HepG2 (cell line): ENCODE measurements around the gene RNFT2. TPM values are rescaled to one million over a fixed set of nuclear protein-coding genes. Genes with fewer than 3 reads are reported as not detected.
A peak's percentile ranks its signal among the peaks of the same experiment; 100 is the strongest.

ENCODE experiments used
- ATAC-seq: fragments of 200-7000 bp; cut with Tn5 transposase; 3 replicates; pipeline ENCODE4 v1.9.1; 2020; ENCODE audit warnings: mild to moderate bottlenecking, moderate library complexity
- BruUV-seq: library from RNA; stranded (reverse); fragments of 400-500 nt; replicated peaks from 2 replicates; lab custom pipeline; 2021; lab: Mats Ljungman, UMichigan
- CTCF ChIA-PET: fragments of 300-600 bp; formaldehyde crosslinking; extraction: SDS; loops from one replicate; lab custom pipeline; 2021; ENCODE audit warnings: low total read pairs, inconsistent platforms, low intra/inter-chr PET ratio; lab: Yijun Ruan, JAX
- POLR2A ChIA-PET: fragments of 350-600 bp; sonication (Branson Sonifier 250); formaldehyde crosslinking; loops from one replicate; lab custom pipeline; 2020; ENCODE audit warnings: antibody characterized with exemption, inconsistent platforms; lab: Yijun Ruan, JAX
- DNase-seq: peaks from one replicate; pipeline ENCODE4 v3.0.0-alpha.2; 2015; ENCODE audit warnings: low spot score
- FAIRE-seq: peaks from 3 replicates; lab custom pipeline; 2011; peaks lifted over from hg19 to GRCh38; lab: Jason Lieb, UNC
- H2AFZ ChIP-seq: one replicate; pipeline ENCODE4 v1.6.1; 2011; ENCODE audit warnings: low read length, inconsistent platforms
- H3K27ac ChIP-seq: fragments of 300-600 bp; 3 replicates; pipeline ENCODE4 v1.8.0; 2011; ENCODE audit warnings: mixed run types, mild to moderate bottlenecking, mixed read lengths, low read length, inconsistent platforms; ENCODE audit not compliant: insufficient read depth; ENCODE audit errors: extremely low read length
- H3K27me3 ChIP-seq, 2 experiments: fragments of 200-600 bp in 1 of 2; 2 replicates in 1 of 2; 3 replicates in 1 of 2; pipeline versions ENCODE4 v1.6.0 to v1.8.0; 2011; ENCODE audit warnings: low read length in 2 of 2, mild to moderate bottlenecking in 2 of 2, moderate library complexity in 2 of 2, inconsistent platforms in 1 of 2; ENCODE audit not compliant: insufficient read depth in 2 of 2, control insufficient read depth in 1 of 2
- H3K36me3 ChIP-seq, 2 experiments: fragments of 200-600 bp in 1 of 2; replicated peaks in 1 of 2; 2 replicates in 1 of 2; 3 replicates in 1 of 2; pipeline versions ENCODE4 v1.5.1 to v1.8.0; 2011; ENCODE audit warnings: low read length in 2 of 2, inconsistent platforms in 1 of 2; ENCODE audit not compliant: insufficient read depth in 2 of 2, control insufficient read depth in 1 of 2
- H3K4me1 ChIP-seq: 2 replicates; pipeline ENCODE4 v1.5.1; 2012; ENCODE audit warnings: low read length, inconsistent platforms; ENCODE audit not compliant: insufficient read depth
- H3K4me2 ChIP-seq: 2 replicates; pipeline ENCODE4 v1.6.0; 2011; ENCODE audit warnings: low read depth, low read length, inconsistent platforms
- H3K4me3 ChIP-seq, 3 experiments: fragments of 200-600 bp in 1 of 3; sonication (generic), shearing (Covaris generic) in 1 of 3; replicated peaks in 1 of 3; 2 replicates each; pipeline ENCODE4 v1.5.1; 2011 to 2016; ENCODE audit warnings: low read length in 3 of 3, inconsistent platforms in 2 of 3, low read depth in 2 of 3, mild to moderate bottlenecking in 2 of 3, control low read depth in 1 of 3, mixed read lengths in 1 of 3; ENCODE audit not compliant: insufficient read depth in 1 of 3
- H3K79me2 ChIP-seq: one replicate; pipeline ENCODE4 v1.6.1; 2011; ENCODE audit warnings: low read length, inconsistent platforms; ENCODE audit not compliant: insufficient read depth
- H3K9ac ChIP-seq: 2 replicates; pipeline ENCODE4 v1.6.0; 2011; ENCODE audit warnings: mild to moderate bottlenecking, low read depth, low read length, inconsistent platforms; ENCODE audit not compliant: insufficient read depth
- H3K9me3 ChIP-seq: 2 replicates; pipeline ENCODE4 v1.5.1; 2012; ENCODE audit warnings: mild to moderate bottlenecking, low read length
- H4K20me1 ChIP-seq: 2 replicates; pipeline ENCODE4 v1.6.0; 2011; ENCODE audit warnings: inconsistent platforms, mild to moderate bottlenecking, low read length, moderate library complexity; ENCODE audit not compliant: insufficient read depth
- HNRNPK ChIP-seq: fragments of 200-400 bp; formaldehyde crosslinking; IDR thresholded peaks from 2 replicates; pipeline ENCODE4 v1.6.1; 2018; ENCODE audit warnings: low read length, low read depth, moderate library complexity, mild to moderate bottlenecking; ENCODE audit not compliant: poor library complexity, severe bottlenecking
- KDM6A ChIP-seq: IDR thresholded peaks from 2 replicates; pipeline ENCODE4 v1.6.1; 2016; ENCODE audit warnings: low read depth
- PRPF4 ChIP-seq: fragments of 200-400 bp; formaldehyde crosslinking; IDR thresholded peaks from 2 replicates; pipeline ENCODE4 v1.6.1; 2016; ENCODE audit warnings: low read length, low read depth; ENCODE audit not compliant: poor library complexity, severe bottlenecking
- RARG ChIP-seq: sonication (generic); formaldehyde crosslinking; IDR thresholded peaks from 2 replicates; pipeline ENCODE4 v1.4.0; 2020; ENCODE audit warnings: low read depth, mild to moderate bottlenecking, missing genetic modification reagents
- RBM22 ChIP-seq: fragments of 200-400 bp; formaldehyde crosslinking; optimal IDR thresholded peaks from 2 replicates; pipeline ENCODE3; 2017; ENCODE audit warnings: mild to moderate bottlenecking, low read length, moderate library complexity
- RXRB ChIP-seq: IDR thresholded peaks from 2 replicates; pipeline ENCODE4 v1.6.1; 2016; ENCODE audit warnings: borderline replicate concordance, missing genetic modification reagents, missing compliant biosample characterization
- SSRP1 ChIP-seq: IDR thresholded peaks from 2 replicates; pipeline ENCODE4 v1.6.1; 2016; ENCODE audit warnings: control low read depth
- ZNF7 ChIP-seq: IDR thresholded peaks from 2 replicates; pipeline ENCODE4 v1.6.1; 2016; ENCODE audit warnings: missing biosample characterization, missing genetic modification reagents
- WGBS: methylation state at CpG from one replicate; pipeline ENCODE4 v1.1.6; 2017; ENCODE audit warnings: low lambda C conversion rate; 5-methylcytosine and 5-hydroxymethylcytosine counted together
- in situ Hi-C: cut with HindIII; loops from 2 replicates; pipeline ENCODE4 v1.10.0; 2017; ENCODE audit warnings: low pct_unique_long_range_greater_than_20kb; ENCODE audit not compliant: extremely low pct_ligation_motif_present
- intact Hi-C: fragments of 100-400 bp; cut with micrococcal nuclease; formaldehyde crosslinking; loops from one replicate; pipeline ENCODE4 v1.10.0; 2022; ENCODE audit not compliant: unreplicated experiment
- polyA plus RNA-seq, 8 experiments: library from polyadenylated mRNA; depleted of rRNA in 3 of 8; stranded (reverse) in 7 of 8; unstranded in 1 of 8; fragments of >200 nt; fragmentation: Illumina TruSeq in 4 of 8; extraction: Trizol in 4 of 8; gene quantifications; 2 replicates each; pipeline versions ENCODE4 v1.2.1 to v1.2.3, GENCODE V29; 2011 to 2016; ENCODE audit warnings: low read depth in 4 of 8, missing spikeins in 1 of 8, mixed read lengths in 1 of 8; ENCODE audit not compliant: insufficient read depth in 1 of 8
- total RNA-seq, 5 experiments: library from RNA; depleted of rRNA; stranded (reverse); fragments of >200 nt; fragmentation: Illumina TruSeq; extraction: Trizol; gene quantifications; 2 replicates each; pipeline ENCODE4 v1.2.3, GENCODE V29; 2016; ENCODE audit warnings: low read depth in 1 of 5
- TF ChIP-seq, protein P1 (sequence below): sonication (generic); formaldehyde crosslinking; IDR thresholded peaks from 2 replicates; pipeline ENCODE4 v1.4.0; 2020; ENCODE audit warnings: mild to moderate bottlenecking, missing genetic modification reagents, borderline replicate concordance
- TF ChIP-seq, protein P2 (sequence below): sonication (generic); formaldehyde crosslinking; IDR thresholded peaks from 2 replicates; pipeline ENCODE4 v1.9.0; 2021; ENCODE audit warnings: missing genetic modification reagents, borderline replicate concordance
- TF ChIP-seq, protein P3 (sequence below): sonication (generic); formaldehyde crosslinking; IDR thresholded peaks from 2 replicates; pipeline ENCODE4 v1.5.0; 2020; ENCODE audit warnings: missing genetic modification reagents, mild to moderate bottlenecking, borderline replicate concordance

The RNFT2 gene
- total and polyA plus RNA-seq, 2 of the 13 experiments (the other 11 are each of a cell fraction or from before 2014, with no cell fraction given), result 3.3 to 8.3 TPM

DNA sequence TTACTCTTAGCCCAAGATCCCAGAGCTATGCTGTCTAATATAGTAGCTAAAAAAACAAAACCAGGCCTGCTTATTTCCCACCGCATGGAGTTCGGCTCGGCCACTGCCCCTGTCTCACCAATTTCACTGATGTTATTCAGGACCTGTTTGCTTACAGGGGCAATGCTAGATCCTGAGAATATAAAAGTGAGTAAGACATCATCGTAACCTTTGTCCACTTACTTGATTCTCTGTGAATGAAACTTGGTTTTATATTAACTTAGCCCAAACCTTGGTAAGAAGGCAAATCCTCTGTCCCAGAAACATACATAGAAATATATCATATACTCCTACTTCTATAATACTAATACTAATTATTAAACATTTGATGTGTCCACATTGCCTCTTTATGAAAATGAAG, 56.6 kb downstream of the RNFT2 start:
- intact Hi-C loops, result no loop called here
- no peaks in the 10 kb centered on the region for H3K79me2 ChIP-seq
- no peak for FAIRE-seq
- no peak overlapping the region for H3K4me3 ChIP-seq
- ATAC-seq, result no peak
- in situ Hi-C loops, result no loop called here
- CTCF ChIA-PET, result no interaction called here
- H3K27ac ChIP-seq, result no peak overlapping the region
- no peak for TF ChIP-seq RARG (CRISPR knock-in tag)
- no peak for TF ChIP-seq PRPF4
- TF ChIP-seq RBM22, result no peak
- TF ChIP-seq, protein P1, sequence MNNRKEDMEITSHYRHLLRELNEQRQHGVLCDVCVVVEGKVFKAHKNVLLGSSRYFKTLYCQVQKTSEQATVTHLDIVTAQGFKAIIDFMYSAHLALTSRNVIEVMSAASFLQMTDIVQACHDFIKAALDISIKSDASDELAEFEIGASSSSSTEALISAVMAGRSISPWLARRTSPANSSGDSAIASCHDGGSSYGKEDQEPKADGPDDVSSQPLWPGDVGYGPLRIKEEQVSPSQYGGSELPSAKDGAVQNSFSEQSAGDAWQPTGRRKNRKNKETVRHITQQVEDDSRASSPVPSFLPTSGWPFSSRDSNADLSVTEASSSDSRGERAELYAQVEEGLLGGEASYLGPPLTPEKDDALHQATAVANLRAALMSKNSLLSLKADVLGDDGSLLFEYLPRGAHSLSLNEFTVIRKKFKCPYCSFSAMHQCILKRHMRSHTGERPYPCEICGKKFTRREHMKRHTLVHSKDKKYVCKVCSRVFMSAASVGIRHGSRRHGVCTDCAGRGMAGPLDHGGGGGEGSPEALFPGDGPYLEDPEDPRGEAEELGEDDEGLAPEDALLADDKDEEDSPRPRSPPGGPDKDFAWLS, result no peak
- no peak for TF ChIP-seq ZNF7 (CRISPR knock-in tag)
- no peak for TF ChIP-seq KDM6A (CRISPR knock-in tag)
- TF ChIP-seq HNRNPK, result peak; percentile 76
- TF ChIP-seq, all 625 proteins: peak for 1
- WGBS, result 96% methylated on average over 4 of the region's 4 CpGs
- no peaks in the 10 kb centered on the region for H3K9me3 ChIP-seq
- H3K27me3 ChIP-seq, result no peaks in the 10 kb centered on the region
- no peaks in the 10 kb centered on the region for H4K20me1 ChIP-seq
- H3K36me3 ChIP-seq, result peaks cover 2 to 3% of the 10 kb centered on the region in 2 experiments; a peak in 1 of 5 replicates
- H3K4me2 ChIP-seq, result no peak overlapping the region
- H2AFZ ChIP-seq, result no peak overlapping the region
- no peak for DNase-seq
- POLR2A ChIA-PET, result no interaction called here
- H3K4me1 ChIP-seq, result 0 out of 2 replicates have a peak, but pooled peaks cover 6% of the 10 kb centered on the region
- no TSS peak for BruUV-seq
- H3K9ac ChIP-seq, result no peak overlapping the region

DNA sequence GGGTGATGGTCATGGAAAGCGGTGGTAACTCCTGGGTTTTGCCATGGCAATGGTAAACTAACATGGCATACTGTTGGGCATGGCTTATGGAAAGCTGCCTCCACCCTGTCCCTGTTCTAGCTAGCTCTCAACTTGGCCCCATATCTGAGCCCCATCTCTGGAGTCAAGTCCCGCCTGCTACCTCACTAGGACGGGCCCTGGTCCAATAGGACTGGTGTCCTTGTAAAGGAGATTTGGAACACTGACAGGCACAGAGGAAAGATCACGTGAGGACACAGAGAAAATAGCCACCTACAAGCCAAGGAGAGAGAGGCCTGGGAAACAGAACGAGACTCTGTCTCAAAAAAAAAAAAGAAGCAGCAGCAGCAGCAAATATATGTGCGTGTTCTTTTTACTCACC, 59.8 kb downstream of the RNFT2 start:
- Histone ChIP-seq H3K9ac (no peak overlapping the region), H3K4me2 (no peak overlapping the region), H4K20me1 (no peaks in the 10 kb centered on the region), H3K79me2 (no peaks in the 10 kb centered on the region), H3K27ac (no peak overlapping the region), H3K36me3 (peaks cover 2 to 3% of the 10 kb centered on the region in 2 experiments; a peak in 1 of 5 replicates), H3K4me3 (no peak overlapping the region), H2AFZ (no peak overlapping the region), H3K4me1 (0 out of 2 replicates have a peak, but pooled peaks cover 5% of the 10 kb centered on the region), H3K9me3 (no peaks in the 10 kb centered on the region), H3K27me3 (no peaks in the 10 kb centered on the region)
- no peak for ATAC-seq
- in situ Hi-C loops (no loop called here), intact Hi-C loops (no loop called here)
- WGBS, result 88% methylated on average over 6 of the region's 6 CpGs
- no peak for FAIRE-seq
- ChIA-PET CTCF (no interaction called here), POLR2A (no interaction called here)
- BruUV-seq, result no TSS peak
- no peak for DNase-seq
- TF ChIP-seq SSRP1 (CRISPR knock-in tag) (no peak), RXRB (CRISPR knock-in tag) (no peak)
- TF ChIP-seq, protein P2, sequence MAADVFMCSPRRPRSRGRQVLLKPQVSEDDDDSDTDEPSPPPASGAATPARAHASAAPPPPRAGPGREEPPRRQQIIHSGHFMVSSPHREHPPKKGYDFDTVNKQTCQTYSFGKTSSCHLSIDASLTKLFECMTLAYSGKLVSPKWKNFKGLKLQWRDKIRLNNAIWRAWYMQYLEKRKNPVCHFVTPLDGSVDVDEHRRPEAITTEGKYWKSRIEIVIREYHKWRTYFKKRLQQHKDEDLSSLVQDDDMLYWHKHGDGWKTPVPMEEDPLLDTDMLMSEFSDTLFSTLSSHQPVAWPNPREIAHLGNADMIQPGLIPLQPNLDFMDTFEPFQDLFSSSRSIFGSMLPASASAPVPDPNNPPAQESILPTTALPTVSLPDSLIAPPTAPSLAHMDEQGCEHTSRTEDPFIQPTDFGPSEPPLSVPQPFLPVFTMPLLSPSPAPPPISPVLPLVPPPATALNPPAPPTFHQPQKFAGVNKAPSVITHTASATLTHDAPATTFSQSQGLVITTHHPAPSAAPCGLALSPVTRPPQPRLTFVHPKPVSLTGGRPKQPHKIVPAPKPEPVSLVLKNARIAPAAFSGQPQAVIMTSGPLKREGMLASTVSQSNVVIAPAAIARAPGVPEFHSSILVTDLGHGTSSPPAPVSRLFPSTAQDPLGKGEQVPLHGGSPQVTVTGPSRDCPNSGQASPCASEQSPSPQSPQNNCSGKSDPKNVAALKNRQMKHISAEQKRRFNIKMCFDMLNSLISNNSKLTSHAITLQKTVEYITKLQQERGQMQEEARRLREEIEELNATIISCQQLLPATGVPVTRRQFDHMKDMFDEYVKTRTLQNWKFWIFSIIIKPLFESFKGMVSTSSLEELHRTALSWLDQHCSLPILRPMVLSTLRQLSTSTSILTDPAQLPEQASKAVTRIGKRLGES (CRISPR knock-in tag), result no peak
- TF ChIP-seq, protein P3, sequence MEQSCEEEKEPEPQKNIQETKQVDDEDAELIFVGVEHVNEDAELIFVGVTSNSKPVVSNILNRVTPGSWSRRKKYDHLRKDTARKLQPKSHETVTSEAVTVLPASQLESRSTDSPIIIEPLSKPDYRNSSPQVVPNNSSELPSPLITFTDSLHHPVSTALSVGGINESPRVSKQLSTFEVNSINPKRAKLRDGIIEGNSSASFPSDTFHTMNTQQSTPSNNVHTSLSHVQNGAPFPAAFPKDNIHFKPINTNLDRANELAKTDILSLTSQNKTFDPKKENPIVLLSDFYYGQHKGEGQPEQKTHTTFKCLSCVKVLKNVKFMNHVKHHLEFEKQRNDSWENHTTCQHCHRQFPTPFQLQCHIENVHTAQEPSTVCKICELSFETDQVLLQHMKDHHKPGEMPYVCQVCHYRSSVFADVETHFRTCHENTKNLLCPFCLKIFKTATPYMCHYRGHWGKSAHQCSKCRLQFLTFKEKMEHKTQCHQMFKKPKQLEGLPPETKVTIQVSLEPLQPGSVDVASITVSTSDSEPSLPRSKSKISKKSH (CRISPR knock-in tag), result no peak
